Epithelial cell of prostate (primary cell): Measurements from ENCODE around the gene TGFBR2.

Experiments
- DNase-seq: peaks from one replicate; pipeline ENCODE4 v3.0.0-alpha.2; 2011; ENCODE audit warnings: low read depth, low spot score
- H3K27ac ChIP-seq: fragments of 450-650 bp; 2 replicates; pipeline ENCODE4 v1.5.1; 2017; ENCODE audit warnings: mild to moderate bottlenecking

The TGFBR2 gene

GRCh38 chr3:30598668-30599545 is 7.5 kb upstream of the TGFBR2 start:
- H3K27ac ChIP-seq: no peak overlapping the region
- no peak for DNase-seq

- DNase-seq: no peak
- H3K27ac ChIP-seq: no peak overlapping the region
These were observed 5.8 kb upstream of the TGFBR2 start for GRCh38 chr3:30600572-30600971.

- no peak for DNase-seq
- H3K27ac ChIP-seq: no peak overlapping the region
These were observed 3.5 kb upstream of the TGFBR2 start for GRCh38 chr3:30602946-30603345.

- DNase-seq: no peak
- no peak overlapping the region for H3K27ac ChIP-seq
These were observed 2.3 kb upstream of the TGFBR2 start for GRCh38 chr3:30604093-30604492.

GRCh38 chr3:30604558-30604957 is 1.8 kb upstream of the TGFBR2 start:
- DNase-seq: no peak
- no peak overlapping the region for H3K27ac ChIP-seq

- no peak overlapping the region for H3K27ac ChIP-seq
- DNase-seq: no peak
These were observed 1.4 kb upstream of the TGFBR2 start for GRCh38 chr3:30605005-30605404.

GRCh38 chr3:30605706-30606300 is 598 bp upstream of the TGFBR2 start:
- DNase-seq: no peak
- peak overlapping the region; percentile 96 for H3K27ac ChIP-seq

- peak overlapping the region; percentile 96 for H3K27ac ChIP-seq
- no peak for DNase-seq
These were observed 832 bp downstream of the TGFBR2 start for GRCh38 chr3:30607032-30607833.

GRCh38 chr3:30608598-30608947 is 2.2 kb downstream of the TGFBR2 start:
- H3K27ac ChIP-seq: peak overlapping the region; percentile 96
- no peak for DNase-seq

GRCh38 chr3:30609930-30610701 is 3.7 kb downstream of the TGFBR2 start:
- peak overlapping the region; percentile 96 for H3K27ac ChIP-seq
- no peak for DNase-seq

- peak overlapping the region; percentile 96 for H3K27ac ChIP-seq
- DNase-seq: no peak
These were observed 4.4 kb downstream of the TGFBR2 start for GRCh38 chr3:30610702-30611368.

GRCh38 chr3:30611613-30612436 is 5.4 kb downstream of the TGFBR2 start:
- peak overlapping the region; percentile 96 for H3K27ac ChIP-seq
- no peak for DNase-seq

GRCh38 chr3:30612437-30613132 is 6.2 kb downstream of the TGFBR2 start:
- no peak for DNase-seq
- H3K27ac ChIP-seq: peak overlapping the region; percentile 96

GRCh38 chr3:30613133-30613825 is 6.9 kb downstream of the TGFBR2 start:
- no peak for DNase-seq
- peak overlapping the region; percentile 96 for H3K27ac ChIP-seq

- H3K27ac ChIP-seq: peak overlapping the region; percentile 96
- no peak for DNase-seq
These were observed 8.0 kb downstream of the TGFBR2 start for GRCh38 chr3:30614373-30614772.

- DNase-seq: no peak
- H3K27ac ChIP-seq: peak overlapping the region; percentile 96
These were observed 8.5 kb downstream of the TGFBR2 start for GRCh38 chr3:30614943-30615342.

- DNase-seq: no peak
- peak overlapping the region; percentile 96 for H3K27ac ChIP-seq
These were observed 9.4 kb downstream of the TGFBR2 start for GRCh38 chr3:30615615-30616346.
